H7 (cell line): ENCODE results near the gene TMEM176B. TPM values are rescaled to one million over a fixed set of nuclear protein-coding genes. Genes with fewer than 3 reads are reported as not detected.
"Not testable (repeated sequence)": the region's sequence is repeated elsewhere in the genome, so short reads cannot be mapped to it uniquely, and the experiment has no call there.

Experiments
- DNase-seq: peaks from one replicate; pipeline ENCODE4 v3.0.0; 2012
- H3K27me3 ChIP-seq: 2 replicates; pipeline ENCODE4 v1.6.0; 2011; ENCODE audit warnings: mild to moderate bottlenecking, low read length; ENCODE audit not compliant: control insufficient read depth, insufficient read depth
- H3K36me3 ChIP-seq: replicated peaks from 2 replicates; pipeline ENCODE4 v1.5.1; 2011; ENCODE audit warnings: low read length; ENCODE audit not compliant: control insufficient read depth, insufficient read depth
- H3K4me3 ChIP-seq: 2 replicates; pipeline ENCODE4 v1.5.1; 2011; ENCODE audit warnings: low read depth, mild to moderate bottlenecking, control low read depth, low read length, moderate library complexity; ENCODE audit not compliant: insufficient read depth
- total RNA-seq: library from RNA; depleted of rRNA; stranded (reverse); fragments of >200 nt; shearing (Covaris generic); gene quantifications from 2 replicates; pipeline ENCODE4 v1.2.3, GENCODE V29; 2014

The TMEM176B gene
- total RNA-seq, 1 experiment from 2014 or later = 0.80 TPM

DNA sequence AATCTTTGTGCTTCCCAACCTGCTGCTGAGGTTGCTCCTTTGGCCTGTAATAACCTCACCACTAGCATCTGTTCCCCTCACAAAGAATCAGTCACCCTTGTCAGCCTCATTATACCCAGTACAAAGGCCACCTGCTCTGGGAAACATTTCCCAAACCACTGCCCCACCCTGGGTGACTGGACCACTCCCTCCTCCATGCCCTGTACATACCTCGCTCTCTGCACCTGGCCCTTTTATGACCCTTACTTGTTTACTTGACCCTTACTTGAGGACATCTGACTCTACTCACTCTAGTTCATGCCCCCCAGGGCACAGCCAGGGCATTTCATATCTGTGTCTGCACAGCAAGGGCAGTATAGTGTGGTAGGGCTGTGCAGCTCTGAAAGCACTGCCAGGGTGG is 30.8 kb upstream of the TMEM176B start:
- no peak for DNase-seq
- no peaks in the 10 kb centered on the region for H3K27me3 ChIP-seq
- H3K36me3 ChIP-seq = no peaks in the 10 kb centered on the region
- no peak overlapping the region for H3K4me3 ChIP-seq

DNA sequence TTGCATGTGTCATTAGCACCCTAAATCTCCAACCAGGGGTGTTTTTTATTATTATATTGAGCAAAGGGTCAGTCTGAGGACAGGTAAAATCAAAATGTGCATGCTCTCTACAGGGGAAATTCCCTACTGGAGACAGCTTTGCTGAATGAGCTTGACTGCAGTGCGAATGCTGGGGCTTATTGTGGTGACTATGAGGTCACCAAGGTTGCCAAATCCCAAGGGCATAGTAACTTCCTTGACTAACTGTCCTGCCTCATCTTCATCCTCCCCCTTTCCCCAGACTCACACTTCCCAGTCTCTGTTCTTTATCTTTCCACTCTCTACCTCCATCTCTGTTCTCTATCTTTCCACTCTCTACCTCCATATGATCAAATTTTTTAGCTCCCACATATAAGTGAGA is 29.3 kb upstream of the TMEM176B start:
- Histone ChIP-seq H3K27me3 (no peaks in the 10 kb centered on the region), H3K36me3 (no peaks in the 10 kb centered on the region), H3K4me3 (no peak overlapping the region)
- no peak for DNase-seq

DNA sequence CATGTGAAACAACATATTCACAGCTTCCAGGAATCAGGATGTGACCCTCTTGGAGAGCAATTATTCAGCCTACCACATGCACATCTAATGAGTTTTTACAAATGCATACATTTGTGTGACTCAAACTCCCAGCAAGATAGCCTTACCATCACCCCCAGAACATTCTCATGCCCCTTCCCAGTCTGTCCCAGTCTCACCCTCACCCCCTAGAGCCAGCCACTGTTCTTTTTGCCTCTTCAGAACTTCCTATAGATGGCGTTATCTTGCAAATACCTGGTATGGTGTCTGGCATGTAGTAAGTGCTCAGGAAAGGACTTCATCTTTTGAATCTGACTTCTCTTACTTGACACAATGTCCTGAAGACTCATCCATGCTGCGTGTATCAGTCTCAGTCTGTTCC is 28.2 kb upstream of the TMEM176B start:
- peak; percentile 60 for DNase-seq
- H3K27me3 ChIP-seq = no peaks in the 10 kb centered on the region
- no peak overlapping the region for H3K4me3 ChIP-seq
- H3K36me3 ChIP-seq = no peaks in the 10 kb centered on the region

DNA sequence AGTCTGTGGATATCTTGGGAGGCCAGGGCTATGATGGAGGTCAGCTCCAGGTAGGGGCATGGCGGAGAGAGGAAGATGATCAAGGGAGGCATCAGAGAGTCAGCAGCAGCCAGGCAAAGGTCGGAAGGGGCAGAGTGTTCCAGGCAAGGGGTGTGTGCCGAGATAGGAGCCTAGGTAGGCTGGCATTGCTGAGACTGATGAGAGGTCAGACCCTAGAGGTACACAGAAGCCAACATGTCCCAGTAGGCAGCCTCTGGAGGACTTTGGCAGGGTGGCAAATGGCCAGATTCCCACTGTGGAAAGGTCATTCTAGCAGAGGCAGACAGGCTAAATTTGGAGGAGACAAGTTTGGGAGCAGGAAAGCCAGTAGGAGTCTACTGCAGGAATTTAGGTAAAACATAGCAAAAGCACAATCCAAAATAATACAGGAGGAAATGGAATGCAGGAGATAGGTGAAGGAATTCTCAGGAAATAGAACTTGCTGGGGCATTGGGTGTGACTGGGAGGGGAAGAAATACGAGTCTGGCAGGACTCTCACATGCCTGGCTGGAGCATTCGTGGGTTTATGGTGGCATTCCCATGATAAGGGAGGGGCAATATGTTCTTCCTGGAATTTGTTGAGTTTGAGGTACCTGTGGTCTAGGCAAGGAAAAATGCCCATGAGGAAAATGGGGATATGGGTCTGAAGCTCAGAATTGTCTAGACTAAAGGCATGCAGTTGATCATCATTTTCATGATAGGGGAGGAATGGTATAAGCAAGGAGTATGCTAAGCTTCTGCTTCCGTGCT is 26.1 kb upstream of the TMEM176B start:
- Histone ChIP-seq H3K36me3 (no peaks in the 10 kb centered on the region), H3K27me3 (no peaks in the 10 kb centered on the region), H3K4me3 (no peak overlapping the region)
- DNase-seq = no peak

DNA sequence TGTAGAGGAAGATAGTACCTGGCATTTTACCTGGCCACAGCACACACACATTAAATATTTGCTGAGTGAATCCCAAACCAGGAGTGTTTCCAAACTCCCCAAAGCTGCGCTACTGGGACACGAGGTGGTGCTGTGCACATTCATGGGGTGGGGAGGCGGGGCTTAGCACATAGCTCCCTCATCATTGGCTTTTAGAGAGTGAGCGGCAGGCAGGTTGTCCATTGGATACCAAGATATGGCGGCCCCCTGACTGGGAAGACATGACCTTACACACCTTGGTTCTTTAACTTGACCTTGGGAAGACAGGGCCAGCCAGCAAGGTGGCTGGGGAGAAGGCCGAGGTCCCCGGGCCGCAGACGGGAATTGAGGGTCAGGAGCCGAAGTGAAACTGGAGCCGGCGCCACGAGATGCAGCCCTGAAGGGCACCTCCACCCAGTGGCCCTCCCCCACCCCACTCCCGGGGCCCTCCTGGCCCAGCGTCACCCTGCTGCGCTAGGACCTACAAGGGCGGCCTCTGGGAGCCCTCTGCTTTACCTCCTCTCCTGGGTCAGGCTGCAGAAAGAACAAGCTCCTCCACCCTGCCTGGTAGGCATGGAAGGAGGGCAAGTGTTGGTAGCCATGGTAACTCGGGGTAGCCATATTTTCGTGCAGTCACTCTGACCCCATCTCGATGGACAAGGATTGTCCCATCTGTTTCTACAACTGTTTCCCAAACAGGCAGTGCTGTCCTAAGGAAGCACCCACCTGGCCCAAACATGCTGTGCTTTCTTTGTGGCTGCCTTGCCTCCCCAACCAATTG is 24.4 kb upstream of the TMEM176B start:
- DNase-seq = peak; percentile 66
- H3K27me3 ChIP-seq = no peaks in the 10 kb centered on the region
- H3K4me3 ChIP-seq = no peak overlapping the region
- H3K36me3 ChIP-seq = no peaks in the 10 kb centered on the region

DNA sequence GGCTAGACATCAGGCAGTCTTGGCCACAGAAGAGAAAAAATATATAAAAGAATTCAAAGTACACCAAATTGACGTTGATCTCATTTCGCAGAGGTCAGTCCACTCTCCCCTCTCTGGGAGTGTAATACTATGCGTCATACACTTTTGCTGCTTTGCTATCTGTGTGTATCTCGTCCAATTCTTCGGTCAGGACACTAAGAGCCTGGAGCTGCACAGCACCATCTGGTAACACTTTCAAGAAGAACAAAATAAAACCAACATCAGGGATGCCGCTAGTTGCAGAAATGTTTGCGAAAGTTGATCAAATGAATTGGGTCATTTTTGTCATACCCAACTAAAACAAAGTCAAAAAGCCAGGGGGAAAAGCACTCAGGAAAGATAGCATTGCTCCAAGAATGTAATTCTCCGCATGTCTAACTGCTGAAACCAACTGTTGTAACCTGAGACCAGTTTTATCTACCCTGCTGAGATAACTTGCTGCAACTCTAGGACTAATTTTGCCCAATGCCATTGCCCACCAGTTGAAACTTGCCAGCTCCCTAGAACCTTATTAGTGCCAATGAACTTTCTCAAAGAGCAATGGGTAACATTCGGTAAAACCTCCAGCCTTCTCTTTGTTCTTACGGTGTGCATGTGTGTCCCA is 23.4 kb upstream of the TMEM176B start:
- H3K36me3 ChIP-seq = no peaks in the 10 kb centered on the region
- DNase-seq = no peak
- H3K27me3 ChIP-seq = no peaks in the 10 kb centered on the region
- no peak overlapping the region for H3K4me3 ChIP-seq

DNA sequence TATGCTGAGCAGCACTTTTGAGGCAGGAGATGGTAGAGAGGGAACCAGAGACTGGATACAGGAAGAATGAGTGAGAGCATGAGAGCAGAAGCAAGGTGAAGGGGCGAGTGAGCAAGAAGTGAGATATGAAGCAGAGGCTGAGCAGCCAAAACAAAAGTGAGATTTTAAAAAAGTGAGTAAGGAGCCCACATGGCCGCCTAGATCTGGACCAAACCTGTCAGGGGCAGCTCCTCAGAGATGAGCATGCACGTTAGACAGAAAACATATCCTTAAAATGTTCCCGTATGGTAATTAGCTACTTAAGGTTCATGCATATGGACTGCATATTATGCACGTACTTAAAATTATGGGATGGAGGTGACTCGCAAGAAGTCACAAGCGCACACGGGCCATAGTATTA is 22.9 kb upstream of the TMEM176B start:
- Histone ChIP-seq H3K27me3 (no peaks in the 10 kb centered on the region), H3K4me3 (no peak overlapping the region), H3K36me3 (no peaks in the 10 kb centered on the region)
- DNase-seq = no peak

DNA sequence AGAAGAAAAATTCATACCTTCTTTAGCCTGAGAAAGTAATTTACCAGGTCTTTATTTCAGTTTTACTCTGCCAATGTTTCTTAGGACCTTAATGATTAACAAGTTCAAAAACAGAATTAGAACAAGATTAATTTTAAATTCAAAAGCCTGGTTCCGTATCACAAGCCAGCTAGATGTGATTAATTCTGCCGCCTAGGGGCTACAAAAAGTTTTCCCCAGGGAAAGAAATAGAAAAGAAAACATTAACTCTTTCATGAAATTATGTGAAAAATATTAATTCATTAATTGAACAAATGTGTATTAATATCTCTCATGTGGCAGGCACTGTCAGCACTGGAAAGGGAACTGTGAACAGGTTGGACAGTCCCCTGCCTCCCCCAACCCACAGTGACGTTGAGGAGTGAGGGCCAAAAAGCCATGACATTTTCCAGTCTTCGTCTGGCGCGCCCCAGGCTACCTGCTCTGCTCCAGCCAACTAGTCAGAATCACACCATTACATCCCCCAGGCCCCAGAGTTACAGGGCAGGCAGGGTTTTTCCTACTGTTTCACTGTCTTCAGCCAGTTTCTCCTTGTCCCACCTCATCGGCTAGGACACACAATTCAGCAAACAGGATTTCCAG is 20.5 kb upstream of the TMEM176B start:
- no peaks in the 10 kb centered on the region for H3K27me3 ChIP-seq

DNA sequence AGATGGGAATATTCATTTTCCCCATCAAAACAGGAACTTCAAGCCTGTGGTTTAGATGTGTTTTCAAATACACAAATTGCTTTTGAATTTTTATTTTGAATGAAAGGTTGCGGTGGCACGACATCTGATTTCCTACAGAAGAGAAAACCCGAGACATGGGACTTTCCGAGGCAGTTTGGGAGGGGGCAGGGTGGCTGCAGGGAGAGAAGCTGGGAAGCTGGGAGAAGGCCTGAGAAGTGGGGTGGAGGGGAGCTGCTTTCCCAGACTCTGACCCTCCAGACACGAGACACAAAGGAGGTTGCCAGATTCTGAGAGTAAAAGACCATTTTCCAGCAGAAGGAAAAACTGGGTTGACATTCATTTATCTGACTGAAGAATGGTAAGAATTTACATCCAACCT is 20.0 kb upstream of the TMEM176B start:
- Histone ChIP-seq H3K27me3 (no peaks in the 10 kb centered on the region), H3K4me3 (no peak overlapping the region), H3K36me3 (no peaks in the 10 kb centered on the region)
- DNase-seq = no peak

More for the DNA sequence above, 20.5 kb upstream of the TMEM176B start:
- DNase-seq = no peak
- Histone ChIP-seq H3K36me3 (no peaks in the 10 kb centered on the region), H3K4me3 (no peak overlapping the region)

DNA sequence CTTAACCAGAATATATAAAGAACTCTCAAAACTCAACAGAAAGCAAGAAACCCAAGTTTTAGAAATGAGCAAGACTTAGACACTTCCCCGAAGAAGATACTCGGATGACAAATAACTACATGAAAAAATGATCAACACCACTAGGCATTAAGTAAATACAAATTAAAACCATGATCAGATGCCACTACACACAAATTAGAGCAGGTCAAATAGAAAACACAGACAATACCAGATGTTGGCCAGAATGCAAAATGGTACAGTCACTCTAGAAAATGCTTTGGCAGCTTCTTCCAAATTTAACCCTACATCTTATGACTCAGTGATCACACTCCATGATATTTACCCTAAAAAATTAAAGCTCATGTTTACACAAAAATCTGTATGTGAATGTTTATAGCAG is 18.8 kb upstream of the TMEM176B start:
- no peaks in the 10 kb centered on the region for H3K27me3 ChIP-seq
- no peak overlapping the region for H3K4me3 ChIP-seq
- no peak for DNase-seq
- H3K36me3 ChIP-seq = no peaks in the 10 kb centered on the region

DNA sequence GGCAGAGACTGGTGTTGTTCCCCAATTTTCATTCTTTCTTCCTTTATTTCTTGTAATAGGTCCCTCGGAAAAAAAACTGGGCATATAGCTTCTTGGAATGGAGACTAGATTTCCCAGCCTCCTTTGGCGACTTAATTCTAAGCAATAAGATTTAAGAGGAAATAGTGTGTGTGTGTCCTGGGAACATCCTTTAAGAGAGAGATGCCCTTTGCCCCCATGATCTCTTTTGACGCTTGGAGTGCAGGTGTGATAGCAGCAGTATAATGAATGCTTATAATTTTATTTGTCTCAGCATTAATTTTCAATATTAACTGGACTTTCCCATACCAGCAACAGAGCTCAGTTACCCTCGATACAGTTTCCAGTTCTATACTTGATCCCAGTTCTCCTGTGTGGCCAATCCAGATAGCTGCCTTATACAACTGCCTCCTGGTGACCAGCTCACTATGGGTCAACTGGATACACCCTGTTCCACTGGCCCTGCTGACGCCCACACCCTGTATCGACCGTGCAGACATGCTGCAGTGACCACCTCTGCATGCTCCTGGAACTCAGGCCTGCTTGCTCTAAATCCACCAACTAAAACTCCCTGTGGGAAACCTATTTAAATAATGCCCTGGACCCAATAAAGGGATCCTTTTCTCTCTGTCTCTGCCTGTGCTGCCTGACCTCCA is 14.3 kb upstream of the TMEM176B start:
- no peak for DNase-seq

DNA sequence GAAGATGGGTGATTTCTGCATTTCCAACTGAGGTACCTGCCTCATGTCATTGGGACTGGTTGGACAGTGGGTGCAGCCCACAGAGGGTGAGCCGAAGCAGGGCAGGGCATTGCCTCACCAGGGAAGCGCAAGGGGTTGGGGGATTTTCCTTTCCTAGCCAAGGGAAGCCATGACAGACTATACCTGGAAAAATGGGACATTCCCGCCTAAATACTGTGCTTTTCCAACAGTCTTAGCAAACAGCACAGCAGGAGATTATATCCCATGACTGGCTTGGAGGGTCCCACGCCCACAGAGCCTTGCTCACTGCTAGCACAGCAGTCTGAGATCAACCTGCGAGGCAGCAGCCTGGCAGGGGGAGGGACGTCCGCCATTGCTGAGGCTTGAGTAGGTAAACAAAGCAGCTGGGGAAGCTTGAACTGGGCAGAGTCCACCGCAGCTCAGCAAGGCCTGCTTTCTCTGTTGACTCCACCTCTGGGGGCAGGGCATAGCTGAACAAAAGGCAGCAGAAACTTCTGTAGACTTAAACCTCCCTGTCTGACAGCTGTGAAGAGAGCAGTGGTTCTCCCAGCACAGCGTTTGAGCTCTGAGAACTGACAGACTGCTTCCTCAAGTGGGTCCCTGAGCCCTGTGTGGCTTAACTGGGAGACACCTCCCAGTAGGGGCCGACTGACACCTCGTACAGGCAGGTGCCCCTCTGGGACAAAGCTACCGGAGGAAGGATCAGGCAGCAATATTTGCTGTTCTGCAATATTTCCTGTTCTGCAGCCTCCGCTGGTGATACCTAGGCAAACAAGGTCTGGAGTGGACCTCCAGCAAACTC is 7.7 kb upstream of the TMEM176B start:
- not testable (repeated sequence) for H3K36me3 ChIP-seq, H3K27me3 ChIP-seq, H3K4me3 ChIP-seq, DNase-seq

More for the DNA sequence above, 14.3 kb upstream of the TMEM176B start:
- Histone ChIP-seq H3K27me3 (no peaks in the 10 kb centered on the region), H3K36me3 (no peaks in the 10 kb centered on the region), H3K4me3 (no peak overlapping the region)

DNA sequence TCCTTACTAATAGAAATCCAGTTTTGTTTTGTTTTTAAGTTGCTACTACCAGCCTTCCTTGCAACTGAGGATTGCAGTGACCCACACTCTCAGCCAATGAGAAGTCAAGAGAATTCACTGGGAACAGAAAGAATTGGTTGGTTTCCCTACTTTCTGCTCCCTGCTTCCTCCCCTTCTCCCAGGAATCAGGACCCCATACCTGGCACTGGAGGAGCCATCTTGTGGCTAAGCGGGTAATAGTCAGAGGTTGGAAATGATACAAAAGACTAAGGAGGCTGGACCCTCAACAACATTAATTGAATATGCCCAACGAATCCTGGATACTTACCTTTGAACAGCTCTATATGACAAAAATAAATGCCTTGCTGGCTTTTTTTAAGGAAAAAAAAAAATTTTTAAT is 6.7 kb upstream of the TMEM176B start:
- Histone ChIP-seq H3K27me3 (peaks cover 9% of the 10 kb centered on the region; the same call in 1 of the 2 replicates), H3K36me3 (no peaks in the 10 kb centered on the region), H3K4me3 (no peak overlapping the region)
- DNase-seq = peak; percentile 57
